ENCODE measurements around the gene POU2F1. TPM values are rescaled to one million over a fixed set of nuclear protein-coding genes. Genes with fewer than 3 reads are reported as not detected.

Gene POU2F1
- total RNA-seq, 4 donors from 2014 or later, result 11.5 to 23.1 (median 17.0) TPM

DNA sequence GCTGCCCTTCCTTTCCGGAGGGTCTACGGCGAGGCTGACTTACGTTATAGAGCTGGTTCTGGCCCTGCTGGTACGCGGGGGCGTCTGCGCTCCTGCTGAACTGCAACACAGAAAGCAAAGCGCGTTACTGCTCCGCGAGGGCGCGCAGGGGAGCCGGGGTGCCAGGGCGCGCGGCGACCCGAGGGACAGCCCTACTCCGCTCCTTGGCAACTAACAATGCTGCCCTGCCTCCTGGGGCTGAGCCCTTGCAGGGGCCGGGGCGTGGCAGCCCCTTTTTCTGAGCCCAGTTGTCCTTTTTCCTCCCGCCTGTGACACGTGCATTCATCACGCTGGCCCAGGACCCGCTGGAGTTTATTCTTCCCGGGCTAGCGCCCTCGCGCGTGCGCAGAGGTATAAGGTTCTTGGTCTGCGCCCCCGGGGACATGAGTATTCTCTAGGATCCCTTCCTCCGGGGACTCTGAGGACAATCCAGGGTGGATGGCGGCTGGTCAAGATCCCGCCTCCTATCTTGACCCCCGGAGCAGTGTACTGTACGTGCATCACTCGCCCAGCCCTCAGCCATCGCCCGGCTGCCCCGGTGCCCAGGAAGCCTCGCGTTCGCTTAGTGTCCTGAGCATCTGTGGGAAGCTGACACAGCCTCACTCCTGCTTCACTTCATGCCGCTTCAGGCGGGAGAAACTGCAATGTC lies 218.8 kb downstream of the POU2F1 start:
- no peaks in the 10 kb centered on the region for H3K36me3 ChIP-seq
- no peak overlapping the region for H3K27ac ChIP-seq
- H3K27me3 ChIP-seq, result no peaks in the 10 kb centered on the region
- DNase-seq, result peak in 2 of 3 donors; percentile 43 to 59
- peaks cover 0 to 6% (median 3%) of the 10 kb centered on the region in 4 donors for H3K4me1 ChIP-seq
- no peaks in the 10 kb centered on the region for H3K9me3 ChIP-seq
- TF ChIP-seq POLR2A (IDR thresholded peaks at IDR 0.05), result no peak
- TF ChIP-seq CTCF (IDR thresholded peaks at IDR 0.05), result no peak
- H3K4me3 ChIP-seq, result peak overlapping the region; percentile 11 to 46 (median 38)

DNA sequence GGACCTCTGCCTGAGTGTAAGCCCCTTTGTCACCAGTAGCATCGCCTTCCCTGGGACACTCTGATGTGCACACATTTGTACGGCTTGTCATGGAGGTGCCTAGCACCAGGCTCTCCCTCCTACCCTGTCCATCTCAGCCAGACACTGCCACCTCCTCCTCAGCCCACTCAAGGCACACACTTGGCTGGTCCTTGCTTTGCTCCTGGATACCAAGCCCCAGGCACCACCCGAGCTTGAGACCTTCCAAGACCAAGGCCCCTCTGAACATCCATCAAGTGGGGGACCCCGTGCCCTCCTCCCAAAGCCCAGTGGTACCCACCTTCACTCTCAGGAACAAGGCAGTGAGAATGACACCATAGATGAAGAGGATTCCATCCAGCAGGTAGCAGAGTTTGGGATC lies 219.7 kb downstream of the POU2F1 start:
- peaks cover 0 to 6% (median 3%) of the 10 kb centered on the region in 4 donors for H3K4me1 ChIP-seq
- no peak overlapping the region for H3K27ac ChIP-seq
- TF ChIP-seq CTCF (IDR thresholded peaks at IDR 0.05), result no peak
- no peak overlapping the region for H3K4me3 ChIP-seq
- H3K36me3 ChIP-seq, result no peaks in the 10 kb centered on the region
- no peaks in the 10 kb centered on the region for H3K27me3 ChIP-seq
- H3K9me3 ChIP-seq, result no peaks in the 10 kb centered on the region
- no peak for DNase-seq

- no peak overlapping the region for H3K4me3 ChIP-seq
- H3K27ac ChIP-seq, result no peak overlapping the region
- H3K4me1 ChIP-seq, result peaks cover 0 to 6% (median 3%) of the 10 kb centered on the region in 4 donors
- peak in 1 of 3 donors; percentile 11 for DNase-seq
- no peak for TF ChIP-seq POLR2A (IDR thresholded peaks at IDR 0.05)
- no peak for TF ChIP-seq CTCF (IDR thresholded peaks at IDR 0.05)
- H3K36me3 ChIP-seq, result no peaks in the 10 kb centered on the region
- no peaks in the 10 kb centered on the region for H3K27me3 ChIP-seq
- no peaks in the 10 kb centered on the region for H3K9me3 ChIP-seq
These were observed 220.1 kb downstream of the POU2F1 start for GRCh38 chr1:167440776-167441175.

DNA sequence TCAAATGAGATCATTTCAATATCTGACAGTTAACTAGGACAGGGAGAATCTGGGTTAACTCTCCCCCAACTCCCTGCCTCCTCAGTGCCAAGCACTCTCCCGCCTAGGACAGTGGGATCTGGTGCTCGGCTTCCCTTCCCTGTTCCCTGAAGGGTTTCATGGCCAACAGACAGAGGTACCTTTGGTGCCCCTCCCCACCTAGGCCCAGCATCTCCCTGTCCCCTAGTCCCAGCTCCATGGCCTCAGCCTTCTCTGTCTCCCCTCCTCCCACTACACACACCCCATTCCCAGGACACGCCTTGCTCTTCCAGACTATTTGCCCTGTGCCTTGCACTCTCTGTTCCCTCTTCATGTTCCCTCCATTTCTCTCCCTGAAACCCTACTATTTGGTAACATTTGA lies 220.5 kb downstream of the POU2F1 start:
- Histone ChIP-seq H3K4me1 (peaks cover 0 to 6% (median 3%) of the 10 kb centered on the region in 4 donors), H3K27me3 (no peaks in the 10 kb centered on the region), H3K27ac (no peak overlapping the region), H3K9me3 (no peaks in the 10 kb centered on the region), H3K4me3 (no peak overlapping the region), H3K36me3 (no peaks in the 10 kb centered on the region)
- no peak for DNase-seq
- TF ChIP-seq POLR2A (IDR thresholded peaks at IDR 0.05) (no peak), CTCF (IDR thresholded peaks at IDR 0.05) (no peak)

- no peak overlapping the region for H3K4me3 ChIP-seq
- H3K9me3 ChIP-seq, result no peaks in the 10 kb centered on the region
- H3K4me1 ChIP-seq, result peaks cover 0 to 6% (median 3%) of the 10 kb centered on the region in 4 donors
- peak; percentile 91 to 96 (median 94) for DNase-seq
- peak; percentile 49 to 90 (median 82) for TF ChIP-seq CTCF (IDR thresholded peaks at IDR 0.05)
- TF ChIP-seq POLR2A (IDR thresholded peaks at IDR 0.05), result no peak
- H3K36me3 ChIP-seq, result no peaks in the 10 kb centered on the region
- no peaks in the 10 kb centered on the region for H3K27me3 ChIP-seq
- no peak overlapping the region for H3K27ac ChIP-seq
These were observed 221.6 kb downstream of the POU2F1 start for GRCh38 chr1:167442142-167442848.

All from Peyer's patch (tissue), 4 donors.